SH-SY5Y (cell line): ENCODE data around the gene DAP.

Experiments
- GATA2 ChIP-seq: IDR thresholded peaks from 2 replicates; pipeline ENCODE4 v1.6.1; 2011; ENCODE audit warnings: mild to moderate bottlenecking, low read depth, low read length
- GATA3 ChIP-seq: IDR thresholded peaks from 2 replicates; pipeline ENCODE4 v1.6.1; 2011; ENCODE audit warnings: low read depth, mild to moderate bottlenecking, low read length, moderate library complexity

GRCh38 chr5:10730043-10730351 is 31.0 kb downstream of the DAP start:
- TF ChIP-seq GATA2 (no peak), GATA3 (no peak)
